Transverse colon (tissue), 4 donors: ENCODE data around the gene RBFOX2. TPM values are rescaled to one million over a fixed set of nuclear protein-coding genes. Genes with fewer than 3 reads are reported as not detected.
"Not testable (repeated sequence)": the region's sequence is repeated elsewhere in the genome, so short reads cannot be mapped to it uniquely, and the experiment has no call there.

ENCODE experiments used
- DNase-seq: peaks from one replicate; pipeline ENCODE4 v3.0.0-alpha.2; 2019
- H3K27ac ChIP-seq, 4 donors: fragments of 200-600 bp; sonication (generic); 2 replicates each; pipeline ENCODE4 v1.5.1; 2016 to 2018; ENCODE audit warnings: inconsistent platforms in 4 of 4
- H3K27me3 ChIP-seq: fragments of 200-600 bp; sonication (generic); 2 replicates; pipeline ENCODE4 v1.5.1; 2017; ENCODE audit warnings: inconsistent platforms
- H3K36me3 ChIP-seq, 4 donors: fragments of 200-600 bp; sonication (generic); 2 replicates each; pipeline ENCODE4 v1.5.1; 2017 to 2019; ENCODE audit warnings: inconsistent platforms in 4 of 4
- H3K4me1 ChIP-seq, 4 donors: fragments of 200-600 bp; sonication (generic); 2 replicates each; pipeline ENCODE4 v1.5.1; 2017 to 2020; ENCODE audit warnings: inconsistent platforms in 4 of 4
- H3K4me3 ChIP-seq, 4 donors: fragments of 200-600 bp; sonication (generic); 1 replicate in 1 of 4; 2 replicates in 3 of 4; pipeline versions ENCODE4 v1.5.1 to v1.6.1; 2017 to 2019; ENCODE audit warnings: inconsistent platforms in 4 of 4
- H3K9me3 ChIP-seq, 2 donors: fragments of 200-600 bp; sonication (generic); 2 replicates each; pipeline ENCODE4 v1.5.1; 2017 to 2019; ENCODE audit warnings: inconsistent platforms in 2 of 2
- EP300 ChIP-seq: sonication (generic); formaldehyde crosslinking; IDR thresholded peaks from one replicate; pipeline ENCODE4 v1.6.1; 2017; ENCODE audit warnings: antibody characterized with exemption, low read depth
- POLR2A ChIP-seq: fragments of 450-650 bp; IDR thresholded peaks from one replicate; pipeline ENCODE4 v1.6.1; 2016; ENCODE audit warnings: antibody characterized with exemption, mild to moderate bottlenecking, moderate library complexity
- POLR2AphosphoS5 ChIP-seq, 3 donors: sonication (generic); formaldehyde crosslinking; IDR thresholded peaks; one replicate each; pipeline ENCODE4 v1.6.1; 2016; ENCODE audit warnings: antibody characterized with exemption in 3 of 3
- WGBS, 2 donors: methylation state at CpG; one replicate each; pipeline ENCODE4 v1.1.5; 2018; ENCODE audit warnings: low coverage in 1 of 2; 5-methylcytosine and 5-hydroxymethylcytosine counted together
- in situ Hi-C, 4 donors: fragments of 200-750 bp; cut with MboI; loops; one replicate each; pipeline versions ENCODE4 v1.15.0 to v1.15.1; 2017; ENCODE audit warnings: low sequenced_read_pairs in 3 of 4, low pct_ligation_motif_present in 1 of 4, low pct_unique_long_range_greater_than_20kb in 1 of 4
- intact Hi-C: fragments of 100-400 bp; cut with DNase I; formaldehyde crosslinking; loops from one replicate; pipeline ENCODE4 v1.15.1; 2023; ENCODE audit warnings: low total_unique reads
- total RNA-seq, 4 donors: library from RNA; depleted of rRNA; stranded (reverse); fragments of >200 nt; gene quantifications; one replicate each; pipeline ENCODE4 v1.1.0, GENCODE V29; 2016
- TF ChIP-seq, protein P1 (sequence below), 5 experiments: fragments of 200-600 bp in 3 of 5; fragments of 450-650 bp in 2 of 5; sonication (generic) in 3 of 5; IDR thresholded peaks; 1 replicate in 2 of 5; 2 replicates in 3 of 5; pipeline ENCODE4 v1.5.1; 2016 to 2017; ENCODE audit warnings: antibody characterized with exemption in 5 of 5, inconsistent platforms in 3 of 5, mild to moderate bottlenecking in 2 of 5, moderate library complexity in 1 of 5

The RBFOX2 gene
- total RNA-seq, 4 donors from 2014 or later, result 27.3 to 61.1 (median 43.1) TPM

DNA sequence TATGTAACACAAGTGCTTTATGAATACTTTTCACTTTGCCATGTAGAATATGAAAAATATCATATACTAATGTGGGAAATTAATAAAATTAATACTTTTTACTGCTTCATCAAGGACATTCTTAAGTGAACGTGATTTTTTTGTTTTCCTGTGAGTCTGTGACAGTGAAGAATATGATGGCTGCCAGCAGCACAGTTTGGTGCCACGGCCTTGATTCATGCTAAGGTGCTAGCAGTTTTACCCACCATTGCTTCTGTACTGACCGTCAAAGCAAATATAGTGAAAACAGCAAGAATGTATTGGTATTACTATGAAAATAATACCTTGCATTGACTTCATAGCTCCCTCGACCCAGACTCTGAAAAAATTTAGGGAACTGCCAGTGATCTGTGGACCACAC is 231.2 kb downstream of the RBFOX2 start:
- in situ Hi-C loops, result no loop called here

DNA sequence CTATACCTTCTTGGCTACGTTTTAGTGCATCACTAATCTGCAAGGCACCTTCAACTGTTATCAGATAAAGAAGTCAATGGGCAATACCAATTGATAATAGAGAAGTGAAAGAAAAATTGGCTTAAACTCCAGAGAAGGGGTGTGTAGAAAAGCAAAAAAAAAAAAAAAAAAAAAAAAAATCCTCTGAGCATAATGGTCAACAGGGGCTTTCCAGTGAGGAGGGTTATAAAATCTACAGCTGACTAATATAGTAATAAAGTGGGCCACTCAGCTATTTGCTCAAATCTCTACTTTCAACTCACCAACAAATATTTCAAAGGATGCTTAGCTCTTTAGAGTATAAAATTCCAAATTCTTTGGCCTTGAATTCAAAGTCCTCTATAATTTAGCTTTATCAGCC is 233.1 kb downstream of the RBFOX2 start:
- no peaks in the 10 kb centered on the region for H3K9me3 ChIP-seq
- TF ChIP-seq EP300 (no peak), POLR2AphosphoS5 (IDR thresholded peaks at IDR 0.05) (no peak), POLR2A (no peak)
- TF ChIP-seq, protein P1, sequence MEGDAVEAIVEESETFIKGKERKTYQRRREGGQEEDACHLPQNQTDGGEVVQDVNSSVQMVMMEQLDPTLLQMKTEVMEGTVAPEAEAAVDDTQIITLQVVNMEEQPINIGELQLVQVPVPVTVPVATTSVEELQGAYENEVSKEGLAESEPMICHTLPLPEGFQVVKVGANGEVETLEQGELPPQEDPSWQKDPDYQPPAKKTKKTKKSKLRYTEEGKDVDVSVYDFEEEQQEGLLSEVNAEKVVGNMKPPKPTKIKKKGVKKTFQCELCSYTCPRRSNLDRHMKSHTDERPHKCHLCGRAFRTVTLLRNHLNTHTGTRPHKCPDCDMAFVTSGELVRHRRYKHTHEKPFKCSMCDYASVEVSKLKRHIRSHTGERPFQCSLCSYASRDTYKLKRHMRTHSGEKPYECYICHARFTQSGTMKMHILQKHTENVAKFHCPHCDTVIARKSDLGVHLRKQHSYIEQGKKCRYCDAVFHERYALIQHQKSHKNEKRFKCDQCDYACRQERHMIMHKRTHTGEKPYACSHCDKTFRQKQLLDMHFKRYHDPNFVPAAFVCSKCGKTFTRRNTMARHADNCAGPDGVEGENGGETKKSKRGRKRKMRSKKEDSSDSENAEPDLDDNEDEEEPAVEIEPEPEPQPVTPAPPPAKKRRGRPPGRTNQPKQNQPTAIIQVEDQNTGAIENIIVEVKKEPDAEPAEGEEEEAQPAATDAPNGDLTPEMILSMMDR (IDR thresholded peaks at IDR 0.05), result no peak
- peaks cover 0 to 4% (median 0%) of the 10 kb centered on the region in 4 donors for H3K4me1 ChIP-seq
- no peaks in the 10 kb centered on the region for H3K36me3 ChIP-seq
- intact Hi-C loops (no loop called here), in situ Hi-C loops (no loop called here)
- no peak overlapping the region for H3K4me3 ChIP-seq
- 87 to 90% methylated on average over 1 of the region's 1 CpG for WGBS, 2 donors
- H3K27me3 ChIP-seq, result no peaks in the 10 kb centered on the region
- no peak overlapping the region for H3K27ac ChIP-seq
- no peak for DNase-seq

More for the DNA sequence above, 231.2 kb downstream of the RBFOX2 start:
- intact Hi-C loops, result no loop called here
- Histone ChIP-seq H3K27ac (no peak overlapping the region), H3K36me3 (no peaks in the 10 kb centered on the region), H3K27me3 (no peaks in the 10 kb centered on the region), H3K4me1 (peaks cover 0 to 13% (median 3%) of the 10 kb centered on the region in 4 donors), H3K9me3 (no peaks in the 10 kb centered on the region), H3K4me3 (no peak overlapping the region)
- 78 to 79% methylated on average over 4 of the region's 4 CpGs for WGBS, 2 donors
- no peak for TF ChIP-seq POLR2AphosphoS5 (IDR thresholded peaks at IDR 0.05)
- no peak for TF ChIP-seq EP300
- DNase-seq, result no peak

DNA sequence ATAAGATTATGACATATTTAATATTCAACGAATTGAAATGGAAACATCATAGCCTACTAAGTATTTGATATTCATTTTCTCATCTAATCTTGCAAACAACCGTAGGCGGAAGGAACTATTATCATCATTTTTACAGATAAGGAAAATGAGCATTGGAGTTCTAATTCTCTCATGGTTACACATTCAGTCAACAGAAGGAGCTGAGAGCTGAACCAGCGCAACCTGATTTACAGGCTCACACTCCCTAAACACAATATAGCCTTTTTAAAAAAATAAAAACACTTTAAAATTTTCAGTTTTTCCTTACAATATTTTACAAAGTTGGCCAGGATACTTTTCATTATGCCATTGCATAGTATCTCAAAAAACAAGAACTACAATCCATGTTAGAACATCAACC is 236.1 kb downstream of the RBFOX2 start:
- H3K27me3 ChIP-seq, result no peaks in the 10 kb centered on the region
- H3K4me3 ChIP-seq, result no peak overlapping the region
- in situ Hi-C loops, result no loop called here
- H3K9me3 ChIP-seq, result no peaks in the 10 kb centered on the region
- peaks cover 0 to 4% (median 0%) of the 10 kb centered on the region in 4 donors for H3K4me1 ChIP-seq
- TF ChIP-seq EP300, result no peak
- TF ChIP-seq POLR2A, result no peak
- TF ChIP-seq, protein P1 (IDR thresholded peaks at IDR 0.05), result no peak
- TF ChIP-seq POLR2AphosphoS5 (IDR thresholded peaks at IDR 0.05), result no peak
- intact Hi-C loops, result no loop called here
- H3K36me3 ChIP-seq, result no peaks in the 10 kb centered on the region
- DNase-seq, result no peak
- 77 to 84% methylated on average over 4 of the region's 4 CpGs for WGBS, 2 donors
- H3K27ac ChIP-seq, result no peak overlapping the region

DNA sequence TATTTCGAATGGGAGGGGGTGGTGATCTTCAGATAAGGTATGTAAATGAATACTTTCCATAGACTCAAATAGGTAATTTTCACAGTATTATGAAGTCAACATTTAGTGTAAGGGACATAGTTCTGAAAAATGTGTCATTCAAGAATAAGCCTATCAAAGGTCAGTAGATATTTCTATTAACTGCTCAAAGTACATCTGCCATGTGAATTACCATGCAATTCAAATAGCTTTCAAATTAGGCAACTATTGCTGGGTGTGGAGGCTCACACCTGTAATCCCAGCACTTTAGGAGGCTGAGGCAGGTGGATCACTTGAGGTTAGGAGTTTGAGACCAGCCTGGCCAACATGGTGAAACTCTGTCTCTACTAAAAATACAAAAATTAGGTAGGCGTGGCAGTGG is 236.8 kb downstream of the RBFOX2 start:
- H3K4me3 ChIP-seq, H3K36me3 ChIP-seq, H3K4me1 ChIP-seq, DNase-seq, H3K9me3 ChIP-seq, in situ Hi-C loops, H3K27me3 ChIP-seq, H3K27ac ChIP-seq, intact Hi-C loops: not testable (repeated sequence)
- 85 to 100% methylated on average over 1 to 2 of the region's 2 CpGs for WGBS, 2 donors

DNA sequence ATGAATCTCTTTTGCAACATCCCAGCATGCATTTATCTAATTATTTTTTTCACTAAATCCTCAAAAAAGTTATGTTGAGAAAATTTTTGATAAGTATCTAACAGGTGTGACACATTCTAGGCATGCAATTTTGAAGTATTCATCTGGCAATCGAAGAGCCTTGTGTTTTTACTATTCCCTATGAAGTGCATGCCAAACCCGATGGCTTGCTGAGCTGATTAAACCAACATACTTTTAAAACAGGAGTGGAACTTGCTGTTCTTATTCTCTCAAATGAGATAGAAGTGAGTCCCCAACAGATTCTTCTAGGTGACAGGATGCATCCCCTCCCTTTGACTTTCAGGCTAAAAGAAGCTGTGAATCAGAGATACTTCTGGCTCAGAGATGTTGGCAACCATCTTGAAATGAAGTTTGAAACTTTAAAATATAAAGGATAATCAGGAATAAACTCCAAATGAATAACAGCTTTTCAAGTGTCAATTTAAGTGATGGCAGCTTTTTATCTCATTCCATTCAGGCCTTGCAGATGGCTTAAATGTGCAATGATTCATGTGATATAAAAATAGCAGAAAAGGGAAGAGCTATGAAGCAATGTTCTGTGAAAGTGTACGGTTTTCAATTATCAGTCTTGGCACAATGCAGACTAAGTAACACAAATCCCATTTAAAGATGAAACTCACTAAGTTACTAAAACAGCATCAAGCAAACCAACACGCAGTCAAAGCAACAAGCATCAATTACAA is 243.3 kb downstream of the RBFOX2 start:
- intact Hi-C loops, result no loop called here
- in situ Hi-C loops, result no loop called here
- no peak for DNase-seq
- no peaks in the 10 kb centered on the region for H3K36me3 ChIP-seq
- WGBS, 2 donors, result 69 to 78% methylated on average over 4 of the region's 4 CpGs
- no peak overlapping the region for H3K27ac ChIP-seq
- H3K27me3 ChIP-seq, result no peaks in the 10 kb centered on the region
- no peak overlapping the region for H3K4me3 ChIP-seq
- peaks cover 0 to 10% (median 0%) of the 10 kb centered on the region in 4 donors for H3K4me1 ChIP-seq
- TF ChIP-seq POLR2AphosphoS5 (IDR thresholded peaks at IDR 0.05) (no peak), POLR2A (no peak), EP300 (no peak)
- TF ChIP-seq, protein P1 (IDR thresholded peaks at IDR 0.05), result no peak
- H3K9me3 ChIP-seq, result no peaks in the 10 kb centered on the region
